Stimulated activated CD8-positive, alpha-beta memory T cell treated with anti-CD3 and anti-CD28 coated beads, Interleukin-7, amount 100 ng/mL, for 1 hour (primary cell): Measurements from ENCODE around the gene DOK7.
A peak's percentile ranks its signal among the peaks of the same experiment; 100 is the strongest.
"Not testable (repeated sequence)": the region's sequence is repeated elsewhere in the genome, so short reads cannot be mapped to it uniquely, and the experiment has no call there.

Experiments
- DNase-seq, 2 donors: peaks; one replicate each; pipeline ENCODE4 v3.0.0-alpha.2; 2020; ENCODE audit warnings: low read depth in 2 of 2

The DOK7 gene

DNA sequence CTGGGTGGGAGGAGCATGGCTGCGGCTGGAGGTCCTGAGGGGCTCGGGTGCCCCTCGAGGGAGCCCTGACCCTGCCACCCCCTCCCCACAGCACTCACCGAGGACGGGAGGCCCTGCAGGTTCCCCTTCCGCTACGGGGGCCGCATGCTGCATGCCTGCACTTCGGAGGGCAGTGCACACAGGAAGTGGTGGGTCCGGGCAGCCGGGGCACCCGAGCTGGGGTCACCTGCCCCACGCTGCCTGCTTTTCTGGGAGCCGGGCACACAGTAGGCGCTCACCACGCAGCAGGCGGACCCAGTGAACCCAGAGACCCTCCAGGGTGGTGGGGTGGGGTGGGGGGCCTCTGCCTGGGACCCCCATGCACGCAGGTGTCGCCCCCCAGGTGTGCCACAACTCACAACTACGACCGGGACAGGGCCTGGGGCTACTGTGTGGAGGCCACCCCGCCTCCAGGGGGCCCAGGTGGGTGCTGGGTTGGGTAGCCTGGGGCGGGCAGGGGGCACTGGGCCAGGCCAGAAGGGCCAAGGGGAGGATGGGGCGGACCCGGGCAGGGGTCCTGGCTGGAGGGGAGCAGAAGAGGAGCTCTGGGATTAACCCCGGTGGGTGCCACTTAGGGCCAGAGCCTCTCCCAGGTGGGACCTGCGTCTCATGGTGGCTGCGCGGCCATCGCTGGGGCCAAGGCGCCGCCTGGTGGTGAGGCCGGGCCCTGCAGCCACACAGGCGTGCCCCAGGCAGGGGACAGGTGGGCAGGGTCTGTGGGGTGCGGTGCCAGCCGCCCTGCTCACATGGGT, 20.0 kb upstream of the DOK7 start:
- peak in 1 of 2 donors; percentile 40 for DNase-seq

DNA sequence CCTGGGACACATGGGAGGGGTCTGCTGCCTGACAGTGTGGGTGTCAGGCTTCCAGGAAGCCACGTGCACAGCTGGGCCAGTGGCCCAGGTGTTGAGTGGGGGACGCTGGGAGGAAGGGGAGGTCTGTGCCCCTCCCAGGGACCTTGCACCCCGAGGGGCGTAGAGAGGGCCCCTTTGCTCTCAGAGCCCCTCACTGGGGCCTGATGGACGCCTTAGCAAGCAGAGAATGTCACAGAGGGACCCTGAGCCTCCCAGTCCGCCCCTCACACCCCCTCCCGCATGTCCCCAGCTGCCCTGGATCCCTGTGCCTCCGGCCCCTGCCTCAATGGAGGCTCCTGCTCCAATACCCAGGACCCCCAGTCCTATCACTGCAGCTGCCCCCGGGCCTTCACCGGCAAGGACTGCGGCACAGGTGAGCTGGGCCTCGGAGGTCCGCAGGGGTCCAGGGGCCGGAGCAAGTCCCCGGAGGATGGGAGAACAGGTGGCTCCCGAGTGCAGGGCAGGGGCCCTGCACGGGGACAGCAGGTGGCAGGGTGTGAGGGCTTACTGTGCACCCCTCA, 19.3 kb upstream of the DOK7 start:
- no peak for DNase-seq

DNA sequence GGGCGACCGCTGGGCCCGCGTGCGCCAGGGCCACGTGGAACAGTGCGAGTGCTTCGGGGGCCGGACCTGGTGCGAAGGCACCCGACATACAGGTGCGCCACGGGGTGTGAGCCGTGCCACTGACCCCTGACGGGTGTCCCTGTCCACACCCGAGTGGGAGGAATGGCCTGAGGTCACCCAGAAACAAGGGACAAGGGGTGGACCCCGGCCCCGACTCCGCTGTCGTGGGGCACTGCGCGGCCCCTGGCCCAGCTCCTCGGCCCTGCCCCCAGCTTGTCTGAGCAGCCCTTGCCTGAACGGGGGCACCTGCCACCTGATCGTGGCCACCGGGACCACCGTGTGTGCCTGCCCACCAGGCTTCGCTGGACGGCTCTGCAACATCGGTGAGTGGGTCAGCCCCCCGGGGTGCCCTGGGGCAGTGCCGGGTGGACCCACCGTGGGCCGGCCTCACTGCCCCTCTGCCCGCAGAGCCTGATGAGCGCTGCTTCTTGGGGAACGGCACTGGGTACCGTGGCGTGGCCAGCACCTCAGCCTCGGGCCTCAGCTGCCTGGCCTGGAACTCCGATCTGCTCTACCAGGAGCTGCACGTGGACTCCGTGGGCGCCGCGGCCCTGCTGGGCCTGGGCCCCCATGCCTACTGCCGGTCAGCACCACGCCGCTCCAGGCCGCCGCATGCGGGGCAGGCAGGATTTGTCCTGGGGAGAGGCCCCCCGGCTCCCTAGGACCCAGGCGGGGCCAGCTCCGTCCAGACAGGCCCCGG, 18.6 kb upstream of the DOK7 start:
- DNase-seq: no peak

DNA sequence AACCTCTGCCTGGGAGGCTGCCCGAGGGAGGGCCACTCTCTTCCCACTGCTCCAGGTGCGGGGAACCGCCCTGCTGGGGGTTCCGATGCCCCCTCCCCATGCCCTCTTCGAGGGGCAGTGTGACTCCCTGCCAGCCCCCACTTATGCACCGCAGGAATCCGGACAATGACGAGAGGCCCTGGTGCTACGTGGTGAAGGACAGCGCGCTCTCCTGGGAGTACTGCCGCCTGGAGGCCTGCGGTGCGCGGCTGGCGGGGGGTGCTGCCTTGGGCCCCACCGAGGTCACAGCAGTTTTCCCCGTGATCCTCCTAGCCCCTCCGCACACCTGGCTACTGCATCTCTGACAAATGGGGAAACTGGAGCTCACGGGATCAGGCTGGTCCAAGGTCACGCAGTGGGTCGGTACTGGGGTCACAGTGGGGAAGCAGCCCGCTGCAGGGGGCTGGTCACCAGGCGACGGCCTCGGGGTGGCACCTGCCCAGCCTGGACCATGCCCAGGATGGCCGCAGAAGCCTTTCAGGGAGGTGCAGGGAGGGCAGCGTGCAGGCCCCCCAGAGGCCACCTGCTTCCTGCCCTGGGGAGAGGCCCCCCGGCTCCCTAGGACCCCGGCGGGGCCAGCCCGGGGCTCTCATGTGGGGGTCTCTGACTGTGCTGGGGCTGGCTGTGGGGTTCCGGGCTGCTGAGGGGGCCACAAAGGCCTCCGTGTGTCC, 17.8 kb upstream of the DOK7 start:
- DNase-seq: no peak

DNA sequence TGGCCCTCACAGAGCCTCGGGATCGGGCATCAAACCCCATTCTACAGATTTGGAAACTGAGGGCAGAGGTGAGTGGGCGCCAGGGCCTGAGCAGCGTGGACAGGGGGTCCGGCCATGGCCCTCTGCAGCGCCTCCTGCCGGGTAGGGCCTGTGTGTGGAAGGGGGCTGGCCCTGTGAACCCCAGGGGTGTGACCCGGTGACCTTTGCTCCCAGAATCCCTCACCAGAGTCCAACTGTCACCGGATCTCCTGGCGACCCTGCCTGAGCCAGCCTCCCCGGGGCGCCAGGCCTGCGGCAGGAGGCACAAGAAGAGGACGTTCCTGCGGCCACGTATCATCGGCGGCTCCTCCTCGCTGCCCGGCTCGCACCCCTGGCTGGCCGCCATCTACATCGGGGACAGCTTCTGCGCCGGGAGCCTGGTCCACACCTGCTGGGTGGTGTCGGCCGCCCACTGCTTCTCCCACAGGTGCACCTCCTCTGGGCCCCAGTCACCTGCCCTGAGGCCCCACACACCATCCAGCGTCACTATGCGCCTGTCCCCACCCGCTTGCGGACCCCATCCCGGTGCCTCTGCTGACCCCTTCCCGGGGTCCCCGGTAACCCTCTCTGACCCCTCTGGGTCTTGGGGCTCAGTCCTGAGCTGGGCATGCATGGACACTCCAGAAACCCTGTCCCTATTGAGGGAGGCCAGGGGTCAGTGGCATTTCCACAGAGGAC, 17.1 kb upstream of the DOK7 start:
- DNase-seq: no peak

DNA sequence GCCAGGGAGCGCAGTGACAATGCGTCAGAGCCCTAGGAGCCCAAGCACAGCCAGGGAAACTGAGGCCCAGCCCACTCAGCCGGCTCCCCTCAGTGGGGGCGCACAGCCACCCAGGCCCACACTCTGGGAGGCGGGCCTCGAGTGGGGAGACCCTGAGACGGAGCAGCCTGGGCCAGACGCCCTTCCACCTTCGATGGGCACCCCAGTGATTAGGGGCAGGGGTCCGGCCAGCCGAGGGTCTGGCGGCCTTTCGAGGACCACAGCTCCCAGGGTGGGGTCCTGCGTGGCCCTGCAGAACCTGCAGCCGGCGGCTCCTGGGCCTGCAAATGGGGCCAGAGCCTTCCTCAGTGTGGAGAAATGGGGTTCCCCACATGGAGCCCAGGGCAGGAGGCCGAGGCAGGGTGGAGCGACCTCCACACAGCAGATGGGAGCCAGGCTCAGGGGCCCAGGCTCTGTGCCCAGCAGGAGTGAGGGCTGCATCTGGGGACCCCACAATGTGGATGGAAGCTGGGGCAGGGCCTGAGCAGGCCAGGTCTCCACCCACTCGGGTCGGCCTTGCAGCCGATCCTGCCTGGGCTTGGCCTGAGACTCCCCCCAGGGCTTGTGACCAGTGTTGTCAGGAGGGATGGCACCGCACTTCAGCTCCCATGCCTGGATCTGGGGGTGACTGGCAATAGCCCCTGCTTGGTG, 16.3 kb upstream of the DOK7 start:
- no peak for DNase-seq

DNA sequence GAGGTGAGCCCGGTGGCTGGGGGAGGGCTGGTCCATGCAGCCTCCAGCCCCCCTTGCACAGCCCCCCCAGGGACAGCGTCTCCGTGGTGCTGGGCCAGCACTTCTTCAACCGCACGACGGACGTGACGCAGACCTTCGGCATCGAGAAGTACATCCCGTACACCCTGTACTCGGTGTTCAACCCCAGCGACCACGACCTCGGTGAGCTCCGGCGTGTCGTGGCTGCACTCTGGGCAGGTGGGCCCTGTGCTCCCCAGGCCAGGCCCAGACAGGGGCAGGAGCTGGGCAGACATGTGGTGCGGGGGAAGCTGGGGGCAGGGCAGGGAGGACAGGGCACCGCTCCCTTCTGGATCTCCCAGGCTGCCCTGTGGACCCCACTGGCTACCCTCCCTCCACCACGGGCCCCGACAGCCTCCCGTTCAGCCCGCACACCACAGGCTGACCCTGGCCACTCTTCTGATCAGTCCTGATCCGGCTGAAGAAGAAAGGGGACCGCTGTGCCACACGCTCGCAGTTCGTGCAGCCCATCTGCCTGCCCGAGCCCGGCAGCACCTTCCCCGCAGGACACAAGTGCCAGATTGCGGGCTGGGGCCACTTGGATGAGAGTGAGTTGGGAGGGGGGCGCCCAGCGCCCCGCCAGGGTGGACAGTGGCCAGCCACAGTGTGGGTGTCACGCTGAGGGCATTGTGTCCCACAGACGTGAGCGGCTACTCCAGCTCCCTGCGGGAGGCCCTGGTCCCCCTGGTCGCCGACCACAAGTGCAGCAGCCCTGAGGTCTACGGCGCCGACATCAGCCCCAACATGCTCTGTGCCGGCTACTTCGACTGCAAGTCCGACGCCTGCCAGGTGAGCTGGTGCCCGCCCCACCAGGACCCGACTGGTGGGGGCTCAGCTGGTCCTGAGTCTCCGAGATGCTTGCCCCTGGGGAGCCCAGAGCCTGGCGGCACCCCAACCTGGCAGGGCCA, 15.4 kb upstream of the DOK7 start:
- no peak for DNase-seq

DNA sequence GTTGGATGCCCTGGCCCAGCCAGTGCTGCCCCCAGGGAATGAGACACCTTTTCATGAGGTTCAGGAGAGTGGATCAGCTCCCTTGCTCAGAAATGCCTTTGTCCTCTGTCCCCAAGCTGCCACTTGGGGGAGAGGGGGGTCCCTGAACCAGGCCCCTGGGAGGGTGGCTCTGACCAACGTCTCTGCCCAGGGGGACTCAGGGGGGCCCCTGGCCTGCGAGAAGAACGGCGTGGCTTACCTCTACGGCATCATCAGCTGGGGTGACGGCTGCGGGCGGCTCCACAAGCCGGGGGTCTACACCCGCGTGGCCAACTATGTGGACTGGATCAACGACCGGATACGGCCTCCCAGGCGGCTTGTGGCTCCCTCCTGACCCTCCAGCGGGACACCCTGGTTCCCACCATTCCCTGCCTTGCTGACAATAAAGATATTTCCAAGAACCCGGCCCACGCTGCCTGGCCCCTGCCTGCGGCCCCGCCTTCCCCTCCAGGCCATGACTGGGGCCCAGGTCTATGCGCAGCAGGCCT, 14.0 kb upstream of the DOK7 start:
- DNase-seq: no peak

DNA sequence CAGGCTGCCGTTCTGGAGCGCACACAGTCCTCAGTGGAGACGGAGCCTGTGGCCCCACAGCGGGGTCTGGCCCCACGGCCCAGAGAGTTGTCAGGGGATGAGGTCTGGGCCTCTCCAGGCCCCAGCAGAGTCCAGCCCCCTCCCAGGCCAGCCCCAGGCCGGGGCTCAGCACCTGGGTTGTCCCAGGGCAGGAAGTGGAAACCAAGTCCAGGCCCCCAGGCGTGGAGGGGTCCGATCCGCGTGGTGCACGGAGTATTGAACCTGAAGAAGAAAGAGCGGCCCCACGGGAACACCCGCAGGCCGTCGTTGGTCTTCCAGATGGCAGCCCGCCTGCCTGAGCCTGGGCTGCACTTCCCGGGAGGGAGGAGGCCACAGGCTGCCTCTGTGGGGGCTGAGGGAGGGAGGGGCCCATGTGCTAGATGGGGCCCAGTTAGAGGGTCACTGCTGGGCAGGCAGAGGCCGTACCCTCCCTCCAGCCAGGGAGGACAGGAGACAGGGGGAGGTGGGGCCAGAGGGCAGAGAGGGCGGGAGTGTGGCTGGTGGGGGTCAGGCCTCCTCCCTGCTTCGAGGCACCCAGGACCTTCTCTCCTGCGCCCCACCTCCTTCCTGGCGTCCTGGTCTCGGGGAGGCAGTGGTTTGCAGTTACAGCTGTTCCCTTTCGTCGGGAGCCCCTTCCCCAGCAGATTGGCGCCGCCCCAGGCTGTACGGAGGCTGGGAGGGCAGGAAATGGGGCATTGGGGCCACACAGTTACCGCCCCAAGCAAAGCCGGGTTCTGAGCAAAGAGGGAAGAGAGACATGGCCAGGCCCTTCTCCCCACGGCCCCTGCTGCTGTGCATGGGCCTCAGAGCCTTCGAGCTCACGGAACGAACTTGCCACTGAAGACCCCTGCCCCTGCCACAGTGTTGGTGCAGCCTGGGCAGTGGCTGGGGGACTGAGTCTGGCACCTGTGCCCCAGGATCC, 13.3 kb upstream of the DOK7 start:
- DNase-seq: no peak

DNA sequence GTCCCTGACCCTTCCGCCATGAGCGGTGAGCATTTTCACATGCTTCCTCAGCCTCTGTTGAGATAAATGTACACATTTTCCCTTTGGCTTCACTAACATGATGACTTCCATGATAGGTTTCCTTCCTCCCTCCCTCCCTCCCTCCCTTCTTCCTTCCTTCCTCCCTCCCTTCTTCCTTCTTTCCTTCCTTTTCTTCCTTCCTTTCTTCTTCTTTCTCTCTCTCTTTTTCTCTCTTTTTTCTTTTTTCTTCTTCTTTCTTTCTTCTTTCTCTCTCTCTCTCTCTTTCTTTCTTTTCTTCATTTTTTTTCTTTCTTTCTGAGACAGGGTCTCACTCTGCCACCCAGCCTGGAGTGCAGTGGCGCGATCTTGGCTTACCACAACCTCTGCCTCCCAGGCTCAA, 12.5 kb upstream of the DOK7 start:
- DNase-seq: no peak

DNA sequence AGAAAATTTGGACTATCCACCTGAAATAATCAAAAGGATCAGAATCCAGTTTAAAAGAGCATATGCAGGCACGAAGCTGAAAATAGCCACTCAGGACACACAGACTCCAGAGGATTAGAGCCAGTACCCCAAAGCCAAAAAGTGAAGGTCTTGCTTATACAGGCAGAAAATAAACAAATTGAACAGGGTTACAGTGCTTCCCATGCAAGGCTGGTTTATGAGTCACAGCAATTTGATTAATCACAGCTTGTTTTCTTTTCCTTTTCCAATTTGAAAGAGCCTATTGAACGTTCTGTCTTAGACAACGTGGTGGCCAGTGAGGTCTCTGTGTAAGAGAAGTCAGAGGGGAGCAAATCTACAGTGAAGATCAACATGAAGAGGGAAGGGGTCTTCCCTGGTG, 11.2 kb upstream of the DOK7 start:
- no peak for DNase-seq

DNA sequence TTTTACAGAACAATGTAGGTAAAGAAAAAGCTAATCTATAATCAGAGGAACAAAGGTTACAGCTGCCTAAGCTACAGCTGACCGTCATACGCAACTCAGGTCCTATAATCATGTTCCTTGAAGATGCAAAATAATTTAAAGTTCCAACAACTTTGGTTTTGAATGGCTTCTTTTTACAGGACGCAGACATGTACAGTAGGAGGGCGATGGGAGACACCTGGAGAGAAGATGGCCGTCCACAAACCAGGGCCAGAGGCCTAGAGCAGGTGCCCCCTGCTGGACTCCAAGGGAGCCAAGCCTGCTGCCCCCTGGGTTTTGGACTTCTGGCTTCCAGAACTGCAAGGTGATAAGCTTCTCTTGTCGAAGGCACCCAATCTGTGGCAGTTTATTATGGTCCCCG, 10.7 kb upstream of the DOK7 start:
- DNase-seq: no peak

DNA sequence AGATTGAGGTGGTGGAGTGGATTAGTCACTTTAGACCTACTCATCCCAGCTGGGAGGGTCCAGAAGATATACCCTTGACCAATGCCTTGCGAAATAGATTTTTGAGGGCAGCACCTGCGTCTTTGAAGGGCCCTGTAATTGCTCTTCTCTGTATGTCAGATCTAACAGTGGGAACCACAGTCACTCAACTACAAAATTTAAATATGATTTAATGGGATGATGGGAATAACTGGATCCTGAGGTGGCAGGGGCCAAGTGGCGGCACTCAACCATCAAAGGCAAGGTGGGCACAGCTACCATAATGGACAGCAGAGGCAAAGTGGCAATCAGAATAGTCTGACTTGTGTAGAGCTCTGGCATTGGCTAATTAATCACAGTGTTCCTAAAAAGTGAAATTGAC, 7.5 kb upstream of the DOK7 start:
- not testable (repeated sequence) for DNase-seq

DNA sequence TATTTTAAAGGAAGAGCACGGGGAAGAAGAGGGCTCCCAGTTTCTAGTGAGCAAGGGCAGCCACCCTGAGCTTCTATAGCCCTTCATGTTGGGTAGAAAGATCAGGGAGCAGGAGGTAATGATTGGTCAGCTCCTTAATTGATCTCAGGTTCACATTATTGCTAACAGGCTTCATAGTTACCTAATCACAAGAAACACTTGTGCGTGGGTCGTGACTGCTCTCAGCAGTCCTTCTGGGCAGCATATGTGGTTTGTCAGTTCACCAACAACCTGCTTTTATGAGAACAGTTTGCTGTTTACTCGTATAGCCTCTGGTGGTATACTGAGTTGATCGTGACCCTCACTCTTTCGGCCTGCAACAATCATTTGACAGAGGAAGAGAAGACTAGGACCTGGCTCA, 4.7 kb upstream of the DOK7 start:
- DNase-seq: no peak

DNA sequence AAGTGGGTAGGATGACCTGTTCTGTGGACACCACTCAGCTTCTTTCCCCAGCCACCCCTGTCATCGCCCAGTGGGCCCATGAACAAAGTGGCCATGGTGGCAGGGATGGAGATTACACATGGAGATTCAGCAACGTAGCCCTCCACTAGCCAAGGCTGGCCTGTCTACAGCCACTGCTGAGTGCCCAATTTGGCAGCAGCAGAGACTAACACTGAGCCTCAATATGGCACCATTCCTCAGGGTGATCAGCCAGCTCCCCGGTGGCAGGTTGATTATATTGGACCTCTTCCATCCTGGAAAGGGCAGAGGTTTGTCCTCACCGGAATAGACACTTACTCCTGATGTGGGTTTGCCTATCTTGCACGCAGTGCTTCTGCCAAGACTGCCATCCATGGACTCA, 4.0 kb upstream of the DOK7 start:
- not testable (repeated sequence) for DNase-seq

DNA sequence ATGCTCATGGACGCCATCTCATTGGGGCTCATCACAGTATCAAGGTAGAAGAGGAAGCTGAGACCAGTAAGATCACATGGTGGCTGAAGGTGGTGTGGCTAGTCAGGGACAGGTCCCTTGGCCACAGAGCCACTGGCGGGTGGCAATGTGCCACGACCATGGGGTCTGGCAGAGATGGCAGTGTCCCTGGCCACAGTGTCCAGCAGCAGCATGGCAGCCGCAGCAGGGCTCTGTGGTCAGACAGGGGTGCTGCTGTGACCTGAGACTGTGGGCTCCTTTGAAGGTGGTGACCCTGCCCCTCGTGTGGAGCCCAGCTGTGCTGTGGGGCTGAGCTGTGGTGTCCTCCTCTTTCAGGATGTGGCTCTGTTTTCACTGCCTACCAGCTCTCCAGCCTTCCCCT, 2.2 kb upstream of the DOK7 start:
- no peak for DNase-seq

DNA sequence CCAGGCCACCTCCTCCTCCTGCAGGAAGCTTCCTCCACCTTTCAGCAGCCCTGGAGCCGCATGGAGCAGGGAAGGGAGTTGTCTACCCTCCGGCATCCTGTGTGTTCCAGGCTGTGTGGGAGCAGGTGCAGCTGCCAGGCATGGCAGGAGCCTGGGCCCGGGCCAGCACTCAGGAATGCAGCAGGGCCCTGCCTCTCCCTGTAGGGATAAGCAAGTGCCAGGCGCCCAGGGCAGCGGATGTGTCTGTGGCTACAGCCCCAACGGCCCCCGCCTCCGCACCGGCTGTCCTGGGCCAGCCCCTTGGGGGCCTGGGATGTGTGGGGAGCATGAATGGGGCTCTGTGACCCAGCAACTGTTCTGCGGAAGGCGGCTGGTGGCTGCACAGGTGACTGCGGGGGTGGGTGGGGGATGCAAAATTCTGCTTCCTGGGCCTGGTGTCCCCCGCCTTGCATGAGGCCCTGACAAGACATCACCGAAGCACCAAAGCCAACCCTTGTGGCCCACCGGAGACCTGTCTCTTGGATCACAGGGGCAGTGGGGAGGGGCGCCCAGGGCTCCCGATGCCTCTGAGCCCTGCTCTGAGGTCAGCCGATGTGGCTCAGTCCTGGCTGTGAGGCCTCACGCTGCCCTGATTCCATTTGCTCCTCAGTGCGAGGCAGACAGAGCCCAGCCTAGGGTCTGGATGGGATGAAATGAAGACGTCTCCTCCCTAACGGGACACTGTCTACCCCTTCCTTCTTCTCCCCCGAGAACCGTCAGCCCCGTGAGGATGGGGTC, 1.4 kb upstream of the DOK7 start:
- no peak for DNase-seq

DNA sequence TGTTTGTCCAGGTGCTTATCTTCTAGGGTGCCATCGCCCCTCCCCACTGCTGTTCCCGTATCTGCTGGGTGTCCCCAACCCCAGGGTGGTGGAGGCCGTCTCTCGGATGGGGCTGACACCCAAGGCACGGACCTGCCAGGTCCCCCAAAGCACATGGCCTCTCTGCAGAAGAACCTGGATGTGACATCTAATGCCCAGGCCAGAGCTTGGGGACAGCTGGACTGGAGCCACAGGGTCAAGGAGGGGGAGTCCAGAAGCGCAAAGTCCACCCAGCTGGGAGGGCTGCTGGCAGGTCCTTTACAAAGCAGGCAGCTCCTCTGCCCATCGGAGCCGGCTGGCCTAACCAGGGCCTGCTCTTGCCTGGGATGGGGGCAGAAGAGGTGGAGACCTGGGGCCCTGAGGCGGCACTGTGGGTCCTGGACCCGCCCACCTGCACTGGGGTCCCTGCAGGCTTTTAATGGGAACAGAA, 751 bp upstream of the DOK7 start:
- DNase-seq: no peak
